Endothelial cell of umbilical vein (primary cell): ENCODE results near the gene TMEM214. TPM values are rescaled to one million over a fixed set of nuclear protein-coding genes. Genes with fewer than 3 reads are reported as not detected.
A peak's percentile ranks its signal among the peaks of the same experiment; 100 is the strongest.

Experiments
- BruUV-seq: library from RNA; stranded (reverse); fragments of 400-500 nt; replicated peaks from 2 replicates; lab custom pipeline; 2021; lab: Mats Ljungman, UMichigan
- CTCF ChIA-PET: fragments of 300-600, 350-600 bp; sonication (Branson Sonifier 250); formaldehyde crosslinking; loops from one replicate; lab custom pipeline; 2021; ENCODE audit warnings: antibody characterized with exemption, inconsistent platforms; lab: Charles Lee
- POLR2A ChIA-PET: fragments of 300-600, 350-600 bp; sonication (Branson Sonifier 250); formaldehyde crosslinking; loops from one replicate; lab custom pipeline; 2021; ENCODE audit warnings: antibody characterized with exemption, inconsistent platforms; lab: Charles Lee
- DNase-seq: peaks from one replicate; pipeline ENCODE4 v3.0.0-alpha.2; 2011; ENCODE audit warnings: low read depth, low spot score
- FAIRE-seq: peaks from 2 replicates; lab custom pipeline; 2011; peaks lifted over from hg19 to GRCh38; lab: Jason Lieb, UNC
- H2AFZ ChIP-seq: 2 replicates; pipeline ENCODE4 v1.6.0; 2012; ENCODE audit warnings: low read depth, low read length, control low read depth, inconsistent platforms
- H3K27ac ChIP-seq: 2 replicates; pipeline ENCODE4 v1.5.1; 2011; ENCODE audit warnings: low read depth, mild to moderate bottlenecking, control low read depth, low read length, moderate library complexity; ENCODE audit not compliant: insufficient read depth
- H3K27me3 ChIP-seq, 2 experiments: 2 replicates each; pipeline versions ENCODE4 v1.6.0 to v1.6.1; 2011; ENCODE audit warnings: low read length in 2 of 2, mixed read lengths in 1 of 2; ENCODE audit not compliant: control insufficient read depth in 2 of 2, insufficient read depth in 2 of 2
- H3K36me3 ChIP-seq, 2 experiments: 2 replicates in 1 of 2; 3 replicates in 1 of 2; pipeline ENCODE4 v1.5.1; 2011; ENCODE audit warnings: low read length in 2 of 2, mild to moderate bottlenecking in 1 of 2, moderate library complexity in 1 of 2; ENCODE audit not compliant: control insufficient read depth in 2 of 2, insufficient read depth in 2 of 2; ENCODE audit errors: extremely low read depth in 1 of 2
- H3K4me1 ChIP-seq: 3 replicates; pipeline ENCODE4 v1.5.1; 2011; ENCODE audit warnings: mild to moderate bottlenecking, low read length; ENCODE audit not compliant: control insufficient read depth, insufficient read depth; ENCODE audit errors: extremely low read depth
- H3K4me2 ChIP-seq: 2 replicates; pipeline ENCODE4 v1.6.1; 2011; ENCODE audit warnings: low read length, control low read depth, mixed read lengths; ENCODE audit not compliant: insufficient read depth
- H3K4me3 ChIP-seq, 3 experiments: fragments of 200-600 bp in 1 of 3; sonication (generic), shearing (Covaris generic) in 1 of 3; replicated peaks in 1 of 3; 2 replicates each; pipeline ENCODE4 v1.5.1; 2011 to 2016; ENCODE audit warnings: control low read depth in 3 of 3, low read length in 3 of 3, mild to moderate bottlenecking in 2 of 3, inconsistent platforms in 1 of 3, low read depth in 1 of 3, moderate library complexity in 1 of 3; ENCODE audit not compliant: insufficient read depth in 1 of 3
- H3K79me2 ChIP-seq: 2 replicates; pipeline ENCODE4 v1.6.0; 2012; ENCODE audit warnings: low read length, inconsistent platforms; ENCODE audit not compliant: control insufficient read depth, insufficient read depth
- H3K9ac ChIP-seq: replicated peaks from 2 replicates; pipeline ENCODE3; 2011; ENCODE audit warnings: low read length, control low read depth; ENCODE audit not compliant: insufficient read depth; ENCODE audit errors: extremely low read depth
- H3K9me1 ChIP-seq: replicated peaks from 3 replicates; pipeline ENCODE4 v1.6.0; 2011; ENCODE audit warnings: mild to moderate bottlenecking, low read length; ENCODE audit not compliant: control insufficient read depth, insufficient read depth; ENCODE audit errors: extremely low read depth
- H3K9me3 ChIP-seq: replicated peaks from 2 replicates; pipeline ENCODE4 v1.5.1; 2012; ENCODE audit warnings: low read length, inconsistent platforms; ENCODE audit not compliant: control insufficient read depth, insufficient read depth
- H4K20me1 ChIP-seq: replicated peaks from 2 replicates; pipeline ENCODE3; 2011; ENCODE audit warnings: mild to moderate bottlenecking, low read length; ENCODE audit not compliant: control insufficient read depth, insufficient read depth; ENCODE audit errors: extremely low read depth
- FOS ChIP-seq: IDR thresholded peaks from 2 replicates; pipeline ENCODE4 v1.6.1; 2011; ENCODE audit warnings: mild to moderate bottlenecking, low read length, moderate library complexity, borderline replicate concordance; ENCODE audit not compliant: insufficient read depth
- GATA2 ChIP-seq: IDR thresholded peaks from 2 replicates; pipeline ENCODE4 v1.7.0; 2011; ENCODE audit warnings: low read depth, mild to moderate bottlenecking, moderate library complexity, mixed read lengths, low read length; ENCODE audit not compliant: insufficient read length, insufficient read depth
- MYC ChIP-seq: IDR thresholded peaks from one replicate; pipeline ENCODE4 v1.6.1; 2011; ENCODE audit warnings: mild to moderate bottlenecking, low read depth, low read length
- POLR2A ChIP-seq: IDR thresholded peaks from 2 replicates; pipeline ENCODE4 v1.6.1; 2012; ENCODE audit warnings: low read depth, mild to moderate bottlenecking, control low read depth, low read length
- POLR2AphosphoS5 ChIP-seq: IDR thresholded peaks from 2 replicates; pipeline ENCODE4 v1.6.1; 2012; ENCODE audit warnings: low read depth, mild to moderate bottlenecking, control low read depth, low read length, moderate library complexity; ENCODE audit not compliant: insufficient read depth
- dilution Hi-C: fragments of 300-500 bp; cut with MboI; formaldehyde crosslinking; loops from one replicate; pipeline ENCODE4 v1.15.0; 2019; ENCODE audit warnings: low sequenced_read_pairs; ENCODE audit not compliant: extremely low pct_ligation_motif_present
- intact Hi-C: fragments of 100-400 bp; cut with micrococcal nuclease; formaldehyde crosslinking; loops from one replicate; pipeline ENCODE4 v1.10.0; 2022
- polyA plus RNA-seq, 4 experiments: library from polyadenylated mRNA; depleted of rRNA in 3 of 4; stranded (reverse) in 3 of 4; unstranded in 1 of 4; fragments of >200 nt; gene quantifications; 2 replicates each; pipeline versions ENCODE4 v1.2.1 to v1.2.3, GENCODE V29; 2011 to 2012; ENCODE audit warnings: missing spikeins in 1 of 4
- total RNA-seq: library from RNA; stranded (reverse); gene quantifications from 2 replicates; pipeline ENCODE4 v1.2.3, GENCODE V29; 2021
- TF ChIP-seq, protein P1 (sequence below): IDR thresholded peaks from 2 replicates; pipeline ENCODE4 v1.6.1; 2011; ENCODE audit not compliant: insufficient read depth, insufficient read length
- TF ChIP-seq, protein P2 (sequence below), 2 donors: IDR thresholded peaks; 1 replicate in 1 of 2; 2 replicates in 1 of 2; pipeline ENCODE4 v1.5.1; 2011; ENCODE audit warnings: low read length in 2 of 2, mild to moderate bottlenecking in 2 of 2, moderate library complexity in 2 of 2, control low read depth in 1 of 2, inconsistent platforms in 1 of 2, low read depth in 1 of 2; ENCODE audit not compliant: insufficient read depth in 1 of 2; ENCODE audit errors: extremely low read depth in 1 of 2

TMEM214 gene
- total and polyA plus RNA-seq, 2 donors (not counting 3 experiments of a cell fraction or from before 2014, with no cell fraction given), result 109 to 163 TPM

DNA sequence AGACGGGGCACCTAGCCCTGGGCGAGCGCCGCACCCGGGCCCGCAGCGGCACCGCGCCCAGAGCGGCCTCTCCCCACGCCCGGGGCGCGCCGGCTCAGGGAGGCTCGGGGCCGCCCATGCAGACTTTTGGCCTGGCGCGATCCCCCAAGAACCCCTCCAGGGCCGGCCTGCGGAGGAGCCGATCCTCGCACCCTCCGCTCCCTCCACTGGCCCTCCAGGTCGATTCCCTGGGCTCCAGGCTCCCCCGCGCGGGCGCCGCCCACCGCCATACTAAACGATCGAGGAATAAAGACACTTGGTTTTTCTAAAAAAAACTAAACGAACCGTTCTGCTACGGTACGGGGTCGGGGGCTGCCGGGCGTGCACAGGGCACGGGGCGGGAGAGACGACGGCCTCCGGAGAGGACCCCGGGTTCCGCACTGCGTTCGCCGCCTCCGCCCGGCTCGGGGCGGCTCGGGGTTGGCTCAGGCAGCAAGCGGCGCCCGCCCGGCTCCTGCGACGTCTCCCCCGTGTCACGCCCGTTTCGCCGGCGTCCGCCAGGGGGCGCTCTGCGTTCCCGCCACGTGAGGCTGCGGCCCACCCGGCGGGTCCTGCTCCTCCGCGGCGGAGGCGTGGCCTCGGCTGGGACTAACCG, 53.4 kb downstream of the TMEM214 start:
- dilution Hi-C loops, result no loop called here
- BruUV-seq, result no TSS peak

More for the DNA sequence above, 53.4 kb downstream of the TMEM214 start:
- Histone ChIP-seq H3K79me2 (no peaks in the 10 kb centered on the region), H3K27ac (peak overlapping the region; percentile 51), H3K9me1 (no peaks in the 10 kb centered on the region), H4K20me1 (no peaks in the 10 kb centered on the region), H2AFZ (peak overlapping the region; percentile 88), H3K27me3 (no peaks in the 10 kb centered on the region), H3K4me2 (peak overlapping the region; percentile 72), H3K4me3 (peak overlapping the region; percentile 55 to 73 (median 64)), H3K36me3 (no peaks in the 10 kb centered on the region), H3K4me1 (peaks cover 12% of the 10 kb centered on the region), H3K9ac (peak overlapping the region; percentile 69), H3K9me3 (no peaks in the 10 kb centered on the region)
- DNase-seq (peak; percentile 94), FAIRE-seq (peak; percentile 89)
- TF ChIP-seq GATA2 (no peak), FOS (no peak), POLR2AphosphoS5 (peak; percentile 90), POLR2A (peak; percentile 62), MYC (peak; percentile 45)
- TF ChIP-seq, protein P1, sequence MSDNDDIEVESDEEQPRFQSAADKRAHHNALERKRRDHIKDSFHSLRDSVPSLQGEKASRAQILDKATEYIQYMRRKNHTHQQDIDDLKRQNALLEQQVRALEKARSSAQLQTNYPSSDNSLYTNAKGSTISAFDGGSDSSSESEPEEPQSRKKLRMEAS, result peak; percentile 87
- TF ChIP-seq, protein P2, sequence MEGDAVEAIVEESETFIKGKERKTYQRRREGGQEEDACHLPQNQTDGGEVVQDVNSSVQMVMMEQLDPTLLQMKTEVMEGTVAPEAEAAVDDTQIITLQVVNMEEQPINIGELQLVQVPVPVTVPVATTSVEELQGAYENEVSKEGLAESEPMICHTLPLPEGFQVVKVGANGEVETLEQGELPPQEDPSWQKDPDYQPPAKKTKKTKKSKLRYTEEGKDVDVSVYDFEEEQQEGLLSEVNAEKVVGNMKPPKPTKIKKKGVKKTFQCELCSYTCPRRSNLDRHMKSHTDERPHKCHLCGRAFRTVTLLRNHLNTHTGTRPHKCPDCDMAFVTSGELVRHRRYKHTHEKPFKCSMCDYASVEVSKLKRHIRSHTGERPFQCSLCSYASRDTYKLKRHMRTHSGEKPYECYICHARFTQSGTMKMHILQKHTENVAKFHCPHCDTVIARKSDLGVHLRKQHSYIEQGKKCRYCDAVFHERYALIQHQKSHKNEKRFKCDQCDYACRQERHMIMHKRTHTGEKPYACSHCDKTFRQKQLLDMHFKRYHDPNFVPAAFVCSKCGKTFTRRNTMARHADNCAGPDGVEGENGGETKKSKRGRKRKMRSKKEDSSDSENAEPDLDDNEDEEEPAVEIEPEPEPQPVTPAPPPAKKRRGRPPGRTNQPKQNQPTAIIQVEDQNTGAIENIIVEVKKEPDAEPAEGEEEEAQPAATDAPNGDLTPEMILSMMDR (IDR thresholded peaks at IDR 0.05; ENCODE audit: extremely low read depth in 1 of 2, insufficient read depth in 1 of 2, low read depth in 1 of 2, low read length in 2 of 2), result peak; percentile 76 to 86
- POLR2A ChIA-PET, result interaction anchor here (0.9 kb wide), 1 partner anchor 35 kb away, joined by 3 read pairs; the partner anchor contains the start of gene AGBL5
- intact Hi-C loops, result loop anchor here (1.0 to 5.0 kb wide), 8 partner anchors 36 to 239 kb away; partner anchors contain the start of genes ATRAID, DPYSL5, PREB and SLC5A6
- CTCF ChIA-PET, result interaction anchor here (0.6 to 6.0 kb wide), 17 partner anchors 11 to 240 kb away, joined by 3 to 55 read pairs (median 7); partner anchors contain the start of genes AGBL5, OST4, PREB and TRIM54
